Neural progenitor cell (in vitro differentiated cells): ENCODE results near the gene LTB4R.
"Not testable (repeated sequence)": the region's sequence is repeated elsewhere in the genome, so short reads cannot be mapped to it uniquely, and the experiment has no call there.

Experiments used
- CTCF ChIP-seq: fragments of 200-600 bp; sonication (generic); IDR thresholded peaks from 2 replicates; pipeline ENCODE4 v1.5.1; 2017; ENCODE audit warnings: antibody characterized with exemption, mild to moderate bottlenecking
- EZH2 ChIP-seq: fragments of 200-600 bp; sonication (generic); IDR thresholded peaks from 2 replicates; pipeline ENCODE4 v1.6.1; 2017; ENCODE audit warnings: antibody characterized with exemption, mild to moderate bottlenecking, moderate library complexity

DNA sequence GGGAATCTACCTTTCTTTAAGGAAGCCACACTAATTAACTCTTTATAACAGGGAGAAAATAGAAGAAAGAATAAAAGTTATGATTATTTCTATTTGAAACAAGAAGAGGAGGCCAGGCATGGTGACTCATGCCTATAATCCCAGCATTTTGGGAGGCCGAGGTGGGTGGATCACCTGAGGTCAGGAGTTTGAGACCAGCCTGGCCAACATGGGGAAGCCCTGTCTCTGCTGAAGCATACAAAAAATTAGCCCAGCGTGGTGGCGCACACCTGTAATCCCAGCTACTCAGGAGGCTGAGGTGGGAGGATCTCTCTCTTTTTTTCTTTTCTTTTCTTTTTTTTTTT is 43.2 kb downstream of the LTB4R start:
- TF ChIP-seq CTCF, EZH2: not testable (repeated sequence)
